ENCODE results near the gene RRP15.

- TF ChIP-seq CTCF (IDR thresholded peaks at IDR 0.05) (no peak), POLR2A (IDR thresholded peaks at IDR 0.05) (no peak)
Measured at GRCh38 chr1:218255090-218255489, 30.0 kb upstream of the RRP15 start.

All from prostate gland (tissue), 2 donors.